Suppressor macrophage (primary cell): ENCODE data around the gene S100A11.

Source experiments
- DNase-seq, 4 experiments: peaks; one replicate each; pipeline ENCODE4 v3.0.0-alpha.2; 2020 to 2022

The S100A11 gene

DNA sequence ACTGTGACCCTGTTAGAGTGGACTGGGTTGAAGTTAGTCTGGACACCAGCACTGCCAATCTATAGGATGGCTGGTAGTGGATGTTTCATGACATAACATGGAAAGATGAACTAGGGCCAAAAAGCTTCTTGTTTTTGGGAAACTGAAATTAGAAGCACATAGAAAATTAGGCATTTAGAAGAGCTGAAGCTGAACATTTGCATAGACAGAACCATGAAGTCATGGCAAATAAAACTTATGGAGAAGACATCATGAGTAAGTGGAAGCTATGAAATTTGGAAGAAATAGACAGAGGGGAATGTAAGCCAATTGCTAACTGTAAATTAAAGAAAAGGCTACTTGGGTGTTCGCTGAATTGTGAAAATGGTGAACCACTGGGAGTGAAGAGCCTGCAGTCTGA lies 2.7 kb upstream of the S100A11 start:
- DNase-seq: peak in 1 of 4 experiments; percentile 23

DNA sequence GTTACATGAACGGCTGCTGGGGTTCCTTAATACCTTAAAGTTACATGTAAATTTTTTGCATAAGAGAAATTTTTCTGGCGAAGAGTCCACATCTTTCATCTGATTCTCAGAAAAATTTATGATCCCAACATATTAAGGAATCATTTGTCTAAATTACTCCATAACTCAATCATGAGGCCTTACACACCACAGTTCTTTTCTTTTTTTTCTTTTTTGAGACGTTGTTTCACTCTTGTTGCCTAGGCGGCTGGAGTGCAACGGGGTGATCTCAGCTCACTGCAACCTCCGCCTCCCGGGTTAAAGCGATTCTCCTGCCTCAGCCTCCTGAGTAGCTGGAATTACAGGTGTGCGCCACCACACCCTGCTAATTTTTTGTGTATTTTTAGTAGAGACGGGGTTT lies 2.1 kb upstream of the S100A11 start:
- DNase-seq: peak in 1 of 4 experiments; percentile 17

DNA sequence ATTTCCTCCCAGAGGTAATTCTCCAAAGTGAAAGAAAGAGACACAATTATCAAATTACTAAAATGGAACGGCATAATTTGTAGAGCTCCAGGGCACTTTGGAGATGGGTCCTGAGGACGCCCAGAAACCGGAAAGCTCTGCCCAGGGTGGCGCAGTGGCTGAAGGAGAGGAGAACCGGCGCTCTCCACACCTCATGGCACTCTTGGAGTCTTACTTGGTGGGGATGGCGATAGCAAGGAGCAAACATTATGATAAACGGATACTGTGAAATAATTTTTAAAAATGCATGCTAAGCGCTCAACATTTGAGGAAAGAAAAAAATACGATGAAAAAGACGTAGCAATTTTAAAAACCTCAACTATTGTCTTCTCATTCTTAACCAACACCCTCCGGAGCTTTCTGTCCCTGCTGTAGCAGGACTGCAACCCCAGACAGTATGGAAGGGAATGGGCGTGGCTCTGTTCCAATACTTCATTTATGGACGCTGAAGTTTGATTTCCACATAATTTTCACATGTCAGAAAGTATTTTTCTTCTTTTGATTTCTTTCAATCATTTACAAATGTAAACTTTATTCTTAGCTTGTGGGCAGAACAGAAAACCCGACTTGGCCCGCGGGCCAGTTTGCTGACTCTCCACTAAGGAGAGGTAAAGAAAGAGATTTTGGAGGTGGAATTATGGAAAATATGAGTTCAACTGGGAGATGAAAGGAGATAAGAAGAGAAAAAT lies 1.1 kb downstream of the S100A11 start:
- DNase-seq: peak; percentile 44 to 67 (median 54)

- peak; percentile 75 to 82 (median 79) for DNase-seq
Measured at GRCh38 chr1:152034654-152035538, 1.9 kb downstream of the S100A11 start.

GRCh38 chr1:152034324-152034653 lies 2.5 kb downstream of the S100A11 start:
- DNase-seq: no peak

DNA sequence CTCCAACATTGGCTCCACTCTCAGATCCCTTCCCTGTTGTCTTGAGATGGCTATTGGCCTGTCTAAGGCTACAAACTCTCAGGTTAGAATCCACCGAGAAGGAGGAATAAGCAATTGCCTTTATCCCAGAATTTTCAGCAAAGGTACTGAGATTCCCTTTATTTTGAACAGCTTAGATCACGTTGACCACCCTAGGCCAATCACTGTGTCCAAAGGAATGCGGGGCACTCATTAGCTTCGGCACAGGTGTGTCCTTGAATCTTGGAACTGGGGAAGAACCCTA lies 6.9 kb downstream of the S100A11 start:
- no peak for DNase-seq

DNA sequence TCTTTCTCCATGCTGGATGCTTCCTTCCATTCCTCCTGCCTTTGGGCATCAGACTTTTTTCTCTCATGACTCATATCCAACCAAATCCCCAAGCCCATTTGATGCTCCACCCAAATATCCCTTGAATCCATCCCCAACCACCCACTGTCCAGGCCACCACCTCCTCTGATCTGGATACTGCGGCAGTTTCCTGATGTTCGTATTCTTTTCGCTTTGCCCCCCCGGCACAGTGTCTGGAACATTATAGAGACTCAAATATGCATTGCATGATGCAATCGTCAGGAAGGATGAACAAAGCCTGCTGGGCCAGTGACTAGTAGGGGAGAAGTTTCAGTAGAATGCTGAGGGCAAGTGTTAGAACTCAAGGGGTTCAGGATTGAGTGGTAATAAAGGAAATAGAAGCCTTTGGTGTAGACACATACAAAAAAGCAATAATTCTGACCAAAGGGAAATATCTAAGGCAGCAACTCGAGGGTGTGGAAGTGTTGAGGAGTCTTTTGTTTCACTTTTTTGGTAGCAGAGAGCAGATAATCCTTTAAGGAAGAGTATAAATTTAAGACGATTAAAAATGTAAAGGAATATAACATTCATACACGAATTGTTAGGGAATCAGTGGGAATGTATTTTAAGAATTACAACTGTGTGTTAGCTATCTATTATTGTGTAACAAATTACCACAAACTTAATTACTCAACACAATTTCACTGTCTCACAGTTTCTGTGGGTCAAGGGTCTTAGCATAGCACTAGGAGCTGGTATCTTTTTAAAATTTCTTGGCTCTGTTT lies 7.5 kb downstream of the S100A11 start:
- peak; percentile 43 to 76 (median 68) for DNase-seq

DNA sequence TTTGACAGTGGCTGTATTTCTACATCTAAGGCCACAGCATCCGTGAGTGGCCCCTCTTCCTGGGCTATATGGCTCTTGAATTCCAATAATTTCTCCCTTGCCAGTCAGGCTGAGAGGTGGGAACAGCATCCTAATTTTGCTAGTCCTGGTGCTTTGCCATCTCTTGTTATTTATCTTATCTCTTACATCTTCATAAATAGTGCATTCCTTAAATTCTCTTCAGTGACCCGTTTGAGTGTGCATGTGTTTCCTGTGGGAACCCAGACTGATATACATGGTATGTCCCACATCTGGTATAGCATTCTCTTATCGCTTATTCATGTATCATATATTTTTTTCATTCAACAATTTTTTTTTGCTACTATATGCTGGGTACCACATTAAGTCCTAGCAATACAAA lies 9.9 kb downstream of the S100A11 start:
- no peak for DNase-seq

- no peak for DNase-seq
Measured at GRCh38 chr1:152024223-152024622, 12.6 kb downstream of the S100A11 start.

- no peak for DNase-seq
Measured at GRCh38 chr1:152023221-152023620, 13.6 kb downstream of the S100A11 start.

DNA sequence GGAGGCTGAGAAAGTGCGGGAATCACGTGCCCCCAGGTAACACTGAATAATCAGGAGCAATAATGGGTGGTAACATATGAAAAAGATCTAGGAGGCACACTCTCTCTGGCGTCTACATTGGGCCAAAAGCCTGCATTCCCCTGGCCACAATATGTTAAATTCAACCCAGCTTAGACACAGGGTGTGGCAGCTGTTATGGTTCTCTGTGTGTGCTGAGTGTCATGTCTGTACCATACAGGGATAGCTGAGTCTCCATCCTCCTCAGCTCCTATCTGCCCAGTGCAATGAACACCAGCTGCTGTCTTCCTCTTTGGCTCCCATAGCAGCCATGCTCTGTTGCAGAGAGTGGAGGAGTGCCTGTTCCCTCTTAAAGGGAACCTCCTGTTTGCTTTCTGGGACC lies 14.3 kb downstream of the S100A11 start:
- DNase-seq: peak in 3 of 4 experiments; percentile 24 to 43 (median 41)

DNA sequence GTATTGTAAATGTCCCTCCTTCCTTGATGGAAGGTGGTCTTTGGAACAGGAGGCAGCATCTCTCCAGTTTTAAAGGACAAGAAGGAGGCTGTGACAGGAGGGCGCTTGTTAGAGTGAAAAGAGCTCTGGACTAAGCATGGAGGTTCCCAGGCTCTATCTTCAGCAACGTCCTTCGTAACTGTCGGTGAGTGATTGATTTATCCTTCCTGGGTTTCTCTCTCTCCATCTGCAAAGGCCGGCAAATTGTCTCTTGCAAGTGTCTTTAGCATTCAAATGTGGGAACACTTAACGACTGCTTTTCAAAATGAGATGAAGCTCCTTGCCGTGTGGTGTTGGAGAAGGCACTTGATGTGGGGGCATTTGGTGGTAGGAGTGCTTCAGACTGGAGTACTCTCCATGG lies 15.2 kb downstream of the S100A11 start:
- no peak for DNase-seq

DNA sequence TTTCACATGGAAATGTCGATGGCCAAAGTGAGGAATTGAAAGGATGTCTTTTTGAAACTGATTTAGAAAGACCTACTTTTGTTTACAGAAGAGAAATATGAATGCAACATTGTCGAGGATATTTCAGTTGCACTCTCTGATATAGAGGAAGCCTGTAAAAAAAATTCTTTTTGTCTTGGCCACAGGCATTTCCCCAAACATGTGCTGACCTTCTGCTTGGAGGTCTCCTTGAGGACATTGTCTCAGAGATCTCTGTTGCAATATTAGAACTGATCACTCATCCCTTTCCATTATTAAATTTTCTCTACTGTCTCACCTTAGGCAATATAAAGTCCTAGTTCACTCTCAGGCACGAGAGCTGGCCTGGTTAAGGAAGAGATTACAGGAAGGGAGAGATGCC lies 16.0 kb downstream of the S100A11 start:
- DNase-seq: peak in 2 of 4 experiments; percentile 28 to 58

DNA sequence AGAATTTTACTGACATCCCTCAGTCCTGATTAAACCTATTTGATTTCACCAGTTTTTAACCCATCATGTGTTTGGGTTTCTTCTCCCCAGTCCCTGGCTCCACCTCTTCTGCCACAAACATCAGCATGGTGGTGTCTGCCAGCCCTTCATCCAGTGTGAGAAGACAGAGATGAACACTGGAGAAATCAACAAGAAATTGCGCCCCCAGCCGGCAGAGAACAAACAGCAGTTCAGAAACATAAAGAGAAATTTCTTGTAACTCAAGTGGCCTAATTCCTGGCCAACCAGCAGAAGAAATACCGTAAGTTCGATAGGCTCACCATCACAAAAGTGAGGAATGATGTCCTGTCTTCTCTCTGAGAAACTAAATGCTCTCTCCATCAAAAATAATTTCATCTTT lies 18.3 kb downstream of the S100A11 start:
- peak in 1 of 4 experiments; percentile 37 for DNase-seq

GRCh38 chr1:152015766-152016165 lies 21.0 kb downstream of the S100A11 start:
- no peak for DNase-seq

DNA sequence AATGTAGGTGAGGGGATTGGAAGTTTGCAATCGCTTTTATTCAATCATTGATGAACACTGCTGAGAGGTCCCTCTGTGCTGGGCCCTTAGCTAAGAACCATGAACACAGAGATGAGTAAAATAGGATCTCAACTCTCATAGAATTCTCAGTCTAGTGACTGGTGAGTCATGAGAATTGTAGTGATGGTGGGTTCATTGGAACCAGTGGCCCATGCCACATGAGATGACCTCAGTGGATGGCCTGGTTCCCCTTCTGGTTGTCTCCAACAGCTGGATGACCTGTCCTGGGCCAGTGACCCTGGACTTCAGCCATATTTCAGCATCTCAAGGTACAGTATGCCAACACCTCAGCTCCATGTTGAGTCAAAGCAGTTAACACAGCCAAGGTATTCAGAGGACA lies 21.9 kb downstream of the S100A11 start:
- peak; percentile 50 to 79 (median 60) for DNase-seq

GRCh38 chr1:152013664-152014237 lies 23.1 kb downstream of the S100A11 start:
- DNase-seq: peak; percentile 63 to 77 (median 70)

- DNase-seq: no peak
Measured at GRCh38 chr1:152009691-152010090, 27.1 kb downstream of the S100A11 start.

DNA sequence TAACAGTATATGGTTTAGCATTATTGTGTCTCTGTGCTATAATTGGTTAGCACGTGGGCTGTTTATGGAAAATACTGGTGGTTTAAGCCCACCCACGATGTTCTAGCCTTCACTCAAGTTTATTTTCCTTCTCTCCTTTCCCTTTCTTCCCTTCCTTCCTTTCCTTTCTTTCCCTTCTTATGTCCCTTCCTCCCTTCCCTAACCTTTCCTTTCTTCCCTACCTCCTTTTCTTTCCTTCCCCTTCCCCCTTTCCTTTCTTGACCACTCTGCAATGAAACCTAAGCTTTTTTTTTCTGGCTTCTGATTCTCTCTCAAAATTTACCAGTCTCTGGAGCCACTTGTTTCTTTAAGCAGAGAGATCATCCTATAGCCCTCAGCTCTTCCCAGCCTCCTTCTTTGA lies 29.8 kb downstream of the S100A11 start:
- DNase-seq: no peak

GRCh38 chr1:152005360-152005912 lies 31.4 kb downstream of the S100A11 start:
- DNase-seq: no peak

DNA sequence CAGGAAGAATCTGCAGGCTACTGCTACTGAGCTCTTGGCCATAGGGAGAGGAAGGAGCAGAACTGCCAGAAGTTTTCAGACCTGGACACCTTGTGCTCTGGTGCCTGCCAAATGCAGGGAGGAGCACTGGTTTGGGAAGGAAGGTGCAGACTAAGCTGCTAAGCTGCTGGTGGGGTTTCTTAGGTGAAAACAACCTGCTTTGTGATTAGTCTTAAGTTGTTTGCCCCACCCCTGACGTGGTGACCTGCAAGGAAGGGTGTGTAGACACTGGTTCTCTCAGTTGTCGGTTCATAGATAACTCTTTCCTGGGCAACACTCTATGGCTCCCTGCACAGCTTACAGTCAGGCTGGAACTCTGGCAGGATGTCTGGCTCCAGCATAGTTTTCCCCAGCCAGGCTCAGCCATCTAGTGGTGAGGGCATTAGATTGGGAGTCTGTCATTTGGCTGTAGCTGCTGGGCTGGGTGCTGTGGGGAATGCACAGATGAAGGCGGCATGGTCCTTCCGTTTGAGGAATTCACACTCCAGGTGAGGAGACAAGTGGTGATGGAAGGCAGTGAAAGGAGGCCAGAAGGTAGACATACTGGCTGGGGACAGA lies 32.9 kb downstream of the S100A11 start:
- DNase-seq: no peak

DNA sequence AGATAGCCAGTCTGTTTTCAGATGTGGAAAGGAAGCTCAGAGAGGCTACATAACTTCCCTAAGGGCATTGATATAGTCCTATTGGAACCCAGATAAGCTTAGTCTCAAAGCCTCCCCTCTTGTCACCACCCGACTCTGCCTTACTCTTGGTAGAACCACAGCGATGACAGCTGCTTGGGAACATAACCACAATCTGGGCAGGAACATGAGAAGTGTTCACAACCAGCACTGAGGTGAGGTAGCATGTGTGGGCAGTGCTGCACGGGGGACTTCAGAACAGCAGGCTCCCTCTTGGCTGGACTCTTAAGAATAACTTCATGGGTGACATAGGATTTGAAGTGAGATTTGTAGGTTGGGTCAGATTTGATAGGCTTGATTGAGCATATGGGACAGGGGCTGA lies 33.8 kb downstream of the S100A11 start:
- no peak for DNase-seq
